Stimulated activated CD4-positive, alpha-beta T cell treated with anti-CD3 and anti-CD28 coated beads, Interleukin-15, amount 100 ng/mL, for 1 hour (primary cell): ENCODE results near the gene FAM171A2.
"Not testable (repeated sequence)": the region's sequence is repeated elsewhere in the genome, so short reads cannot be mapped to it uniquely, and the experiment has no call there.

Experiments
- DNase-seq, 2 donors: peaks; one replicate each; pipeline ENCODE4 v3.0.0-alpha.2; 2020; ENCODE audit warnings: low read depth in 1 of 2, low spot score in 1 of 2

Gene FAM171A2

DNA sequence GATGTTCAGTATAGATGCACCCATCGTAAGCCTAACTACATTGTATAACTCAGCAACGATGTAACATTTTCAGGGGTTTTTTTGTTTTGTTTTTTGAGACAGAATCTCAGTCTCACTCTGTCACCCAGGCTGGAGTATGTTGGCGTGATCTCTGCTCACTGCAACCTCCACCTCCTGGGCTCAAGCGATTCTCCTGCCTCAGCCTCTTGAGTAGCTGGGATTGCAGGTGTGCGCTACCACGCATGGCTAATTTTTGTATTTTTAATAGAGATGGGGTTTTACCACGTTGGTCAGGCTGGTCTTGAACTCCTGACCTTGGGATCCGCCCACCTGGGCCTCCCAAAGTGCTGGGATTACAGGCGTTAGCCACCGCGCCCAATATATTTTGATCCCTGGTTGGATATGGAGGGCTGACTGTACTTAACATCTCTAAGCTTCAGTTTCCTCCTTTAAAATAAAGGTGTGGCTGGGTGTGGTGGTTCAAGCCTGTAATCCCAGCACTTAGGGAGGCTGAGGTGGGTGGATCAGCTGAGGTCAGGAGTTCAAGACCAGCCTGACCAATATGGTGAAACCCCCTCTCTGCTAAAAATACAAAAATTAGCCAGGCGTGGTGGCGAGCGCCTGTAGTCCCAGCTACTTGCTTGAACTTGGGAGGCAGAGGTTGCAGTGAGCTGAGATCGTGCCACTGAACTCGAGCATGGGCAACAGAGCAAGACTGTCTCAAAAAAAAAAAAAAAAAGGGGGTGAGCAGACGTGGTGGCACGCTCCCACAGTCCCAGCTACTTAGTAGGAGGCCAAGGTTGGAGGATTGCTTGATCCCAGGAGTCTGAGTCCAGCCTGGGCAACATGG is 16.2 kb downstream of the FAM171A2 start:
- not testable (repeated sequence) for DNase-seq

DNA sequence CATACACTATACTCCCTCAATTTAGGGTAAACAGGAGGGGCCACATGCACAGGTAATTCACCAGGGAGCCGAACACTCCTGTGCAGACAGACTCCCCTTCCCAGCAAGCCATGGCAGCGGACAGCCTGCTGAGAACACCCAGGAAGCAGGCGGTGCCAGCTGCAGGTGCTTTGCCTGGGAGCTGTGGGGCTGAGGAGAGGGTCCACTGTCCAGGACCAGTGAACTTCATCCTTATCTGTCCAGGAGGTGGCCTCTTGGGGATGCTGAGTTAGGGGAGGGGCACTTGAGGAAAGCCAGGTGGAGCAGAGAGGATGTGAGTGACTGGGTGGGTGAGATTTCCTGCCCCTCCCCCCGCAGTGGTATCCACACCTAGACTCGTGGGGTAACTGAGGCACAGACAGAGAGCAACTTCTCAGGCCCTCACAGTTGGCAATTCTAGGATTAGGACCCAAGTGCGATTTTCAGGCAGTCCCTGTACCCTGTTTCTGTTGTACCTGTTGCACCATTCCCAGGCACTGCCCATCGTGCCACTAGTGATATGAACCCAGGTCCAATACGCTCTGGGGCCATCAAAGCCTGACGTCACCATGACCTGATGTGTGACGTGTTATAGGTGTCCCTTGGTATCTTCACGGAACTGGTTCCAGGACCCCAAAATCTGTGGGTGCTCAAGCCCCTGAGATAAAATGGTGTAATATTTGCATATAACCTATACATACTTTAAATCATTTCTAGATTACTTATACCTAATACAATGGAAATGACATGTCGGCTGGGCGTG is 17.4 kb downstream of the FAM171A2 start:
- DNase-seq, result no peak

DNA sequence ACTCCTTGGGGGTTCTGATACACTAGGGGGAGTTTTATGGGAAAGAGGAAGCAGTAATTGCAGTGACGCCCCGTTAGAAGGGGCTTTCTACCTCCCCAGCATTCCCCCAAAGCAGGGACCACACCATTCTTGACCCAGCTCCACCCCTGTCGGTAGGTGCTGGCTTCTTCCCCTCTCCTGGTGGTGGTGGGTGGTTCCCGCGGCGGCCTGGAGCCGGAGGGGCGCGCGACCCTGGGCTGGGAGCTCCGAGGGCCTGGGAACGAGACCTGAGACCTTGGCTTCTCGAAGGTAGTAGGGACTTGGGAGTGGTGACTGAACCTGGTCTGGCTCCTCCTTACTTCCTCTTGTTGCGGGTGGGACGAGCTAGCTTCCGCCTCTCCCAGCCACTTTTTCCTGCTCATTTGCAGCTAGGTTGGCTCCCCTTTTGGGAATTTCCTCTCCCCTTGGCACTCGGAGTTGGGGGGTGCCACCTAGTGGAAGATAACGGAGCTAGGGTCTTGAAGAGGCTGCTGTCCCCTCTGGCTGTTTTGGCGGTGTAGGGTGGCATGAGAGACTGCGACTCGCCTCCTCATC is 18.1 kb downstream of the FAM171A2 start:
- DNase-seq, result no peak

DNA sequence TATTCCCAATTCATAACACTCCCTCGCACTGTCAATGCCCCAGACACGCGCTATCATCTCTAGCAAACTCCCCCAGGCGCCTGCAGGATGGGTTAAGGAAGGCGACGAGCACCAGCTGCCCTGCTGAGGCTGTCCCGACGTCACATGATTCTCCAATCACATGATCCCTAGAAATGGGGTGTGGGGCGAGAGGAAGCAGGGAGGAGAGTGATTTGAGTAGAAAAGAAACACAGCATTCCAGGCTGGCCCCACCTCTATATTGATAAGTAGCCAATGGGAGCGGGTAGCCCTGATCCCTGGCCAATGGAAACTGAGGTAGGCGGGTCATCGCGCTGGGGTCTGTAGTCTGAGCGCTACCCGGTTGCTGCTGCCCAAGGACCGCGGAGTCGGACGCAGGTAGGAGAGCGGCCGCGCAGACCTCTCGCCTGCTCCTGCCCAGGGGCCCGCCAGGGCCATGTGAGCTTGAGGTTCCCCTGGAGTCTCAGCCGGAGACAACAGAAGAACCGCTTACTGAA is 18.7 kb downstream of the FAM171A2 start, which contains the start of gene GRN:
TSS of gene GRN (plus strand) at position 364 of the 515 bp plus-strand sequence. CDS start 3,863 bp downstream, outside the sequence.
- peak; percentile 65 to 66 for DNase-seq

DNA sequence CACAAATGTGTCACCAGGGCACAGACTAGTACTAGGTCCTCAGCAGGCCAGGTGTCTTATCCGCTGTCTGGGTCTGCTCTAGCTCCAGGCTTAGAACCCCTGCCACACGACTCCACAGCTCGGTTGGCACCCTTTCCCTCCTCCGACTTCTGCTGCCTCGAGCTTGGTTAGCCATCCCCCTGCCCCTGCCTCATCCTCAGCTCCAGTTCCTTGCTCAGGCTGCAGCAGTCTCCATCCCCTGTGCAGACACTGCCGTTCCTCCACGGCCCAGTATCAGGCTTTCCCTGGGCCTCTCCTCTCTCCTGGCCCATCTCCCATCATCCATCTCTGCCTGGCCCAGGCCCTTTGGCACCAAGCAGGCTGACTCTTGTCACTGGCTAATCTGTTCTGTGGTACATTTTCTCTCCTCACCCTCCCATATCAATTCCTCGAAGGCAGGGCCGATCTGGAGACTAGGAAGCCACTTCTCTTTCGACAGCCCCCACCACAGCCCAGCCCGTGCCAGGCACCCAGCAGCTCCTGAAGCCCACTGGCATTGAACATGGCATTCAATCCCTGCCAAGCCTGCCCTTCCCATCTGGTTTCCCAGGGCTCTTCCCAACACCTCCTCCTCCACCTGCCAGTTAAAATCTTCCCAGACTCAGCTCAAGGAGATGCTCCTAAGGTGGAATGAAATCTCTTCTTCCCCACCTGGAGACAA is 20.0 kb downstream of the FAM171A2 start:
- no peak for DNase-seq

DNA sequence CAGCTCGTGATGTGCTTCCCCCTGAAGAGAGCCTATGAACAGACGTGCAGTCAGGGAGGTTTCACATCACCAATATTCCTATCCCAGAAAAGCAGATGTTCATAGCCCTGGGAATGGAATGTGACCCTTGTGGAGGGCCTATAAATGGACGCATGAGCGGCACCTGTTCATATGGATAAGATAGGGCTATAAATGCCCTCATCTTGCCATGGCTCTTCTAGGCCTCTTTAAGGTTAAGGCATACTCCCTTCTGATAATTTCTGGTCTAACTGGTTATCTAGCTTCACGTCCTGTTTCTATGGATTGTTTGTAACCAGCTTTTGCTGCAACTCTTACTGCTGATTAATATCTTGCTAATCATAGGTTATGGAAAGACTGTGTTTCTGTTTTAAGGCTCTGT is 23.1 kb downstream of the FAM171A2 start:
- not testable (repeated sequence) for DNase-seq

DNA sequence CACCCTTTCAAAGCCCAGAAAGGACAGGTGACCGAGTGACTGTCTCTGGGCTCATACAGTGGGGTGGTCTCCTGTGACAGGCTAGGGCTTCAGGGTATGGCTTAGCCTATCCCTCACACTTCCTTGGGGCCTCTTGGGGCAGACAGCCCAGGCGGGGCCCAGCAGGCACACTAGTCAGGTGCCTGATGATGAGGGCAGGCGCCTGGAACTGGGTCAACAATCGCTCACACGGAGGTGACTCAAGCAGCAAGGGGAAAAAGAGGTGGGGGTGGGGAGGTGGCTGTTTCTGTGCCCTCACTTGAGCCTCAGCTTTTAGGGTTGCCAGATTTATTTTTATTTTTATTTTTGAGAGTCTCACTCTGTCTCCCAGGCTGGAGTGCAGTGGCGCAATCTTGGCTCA is 25.0 kb downstream of the FAM171A2 start:
- no peak for DNase-seq

DNA sequence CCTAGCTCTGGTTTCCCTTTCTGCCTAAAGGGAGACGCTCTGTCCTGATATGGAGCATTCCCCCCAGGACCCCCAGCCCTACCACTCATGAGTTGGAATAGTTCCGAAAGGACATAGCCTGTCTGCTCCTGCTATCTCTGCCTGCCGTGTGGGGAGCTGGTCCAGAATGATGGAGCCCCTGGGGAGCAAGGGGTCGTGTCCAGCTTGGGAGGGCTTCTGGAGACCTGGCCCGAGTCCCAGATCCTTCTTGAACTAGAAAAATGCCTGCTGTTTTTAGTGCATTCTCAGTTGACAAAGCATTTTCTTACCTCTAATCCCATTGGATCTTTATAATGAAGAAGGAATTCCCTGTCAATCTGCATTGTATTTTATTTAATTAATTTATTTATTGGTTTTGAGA is 27.7 kb downstream of the FAM171A2 start:
- no peak for DNase-seq

DNA sequence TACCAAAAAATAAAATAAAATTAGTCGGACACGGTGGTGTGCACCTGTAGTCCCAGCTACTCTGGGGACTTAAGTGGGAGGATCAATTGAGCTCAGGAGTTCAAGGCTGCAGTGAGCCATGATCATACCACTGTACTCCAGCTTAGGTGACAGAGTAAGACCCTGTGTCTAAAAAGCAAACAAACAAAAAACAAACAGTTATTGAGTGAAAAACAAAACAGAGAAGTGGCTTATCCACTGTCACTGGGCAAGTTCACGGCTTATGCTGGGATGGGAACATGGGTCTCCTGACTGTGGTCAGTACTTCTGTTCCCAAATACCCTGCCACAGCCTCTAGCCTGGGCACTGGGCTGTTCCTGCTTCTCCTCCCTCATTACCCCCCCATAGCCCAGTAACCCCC is 28.1 kb downstream of the FAM171A2 start:
- no peak for DNase-seq

DNA sequence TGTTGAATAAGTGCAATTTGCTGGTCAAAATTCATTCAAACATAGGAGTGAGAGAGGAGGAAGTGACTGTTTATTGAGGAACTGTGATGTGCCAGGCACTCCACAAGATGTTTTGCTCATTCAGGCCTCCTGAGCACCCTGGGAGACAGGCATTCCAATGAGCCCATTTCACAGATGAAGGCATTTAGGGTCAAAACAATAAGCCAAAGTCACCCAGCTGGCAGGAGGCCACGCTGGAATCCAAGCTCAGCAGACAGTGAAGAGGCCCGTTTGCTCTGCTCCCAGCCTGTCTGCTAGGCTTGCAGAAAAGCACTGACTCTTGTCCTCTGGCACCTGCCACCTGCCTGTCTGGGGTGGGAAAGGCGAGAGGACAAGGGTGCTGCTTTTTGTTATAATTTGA is 28.9 kb downstream of the FAM171A2 start:
- no peak for DNase-seq

DNA sequence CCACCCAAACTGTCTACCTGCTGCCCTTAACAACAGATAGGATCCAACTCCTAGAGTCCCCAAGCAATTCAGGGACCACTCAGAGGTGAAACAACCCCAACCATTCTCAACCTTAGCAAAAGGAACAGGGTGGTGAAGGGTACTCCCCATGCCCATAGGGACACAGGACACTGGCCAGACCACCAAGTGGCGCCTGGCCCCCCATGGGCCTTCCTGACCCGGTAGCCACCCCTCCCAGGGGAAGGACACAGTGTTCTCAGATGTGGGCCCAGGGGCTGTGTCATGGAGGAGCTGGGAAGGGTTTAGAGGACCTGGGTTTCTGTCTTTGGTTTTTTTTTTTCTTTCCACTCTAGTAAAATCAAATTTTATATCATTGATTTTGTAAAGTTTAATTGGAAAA is 29.3 kb downstream of the FAM171A2 start:
- no peak for DNase-seq

DNA sequence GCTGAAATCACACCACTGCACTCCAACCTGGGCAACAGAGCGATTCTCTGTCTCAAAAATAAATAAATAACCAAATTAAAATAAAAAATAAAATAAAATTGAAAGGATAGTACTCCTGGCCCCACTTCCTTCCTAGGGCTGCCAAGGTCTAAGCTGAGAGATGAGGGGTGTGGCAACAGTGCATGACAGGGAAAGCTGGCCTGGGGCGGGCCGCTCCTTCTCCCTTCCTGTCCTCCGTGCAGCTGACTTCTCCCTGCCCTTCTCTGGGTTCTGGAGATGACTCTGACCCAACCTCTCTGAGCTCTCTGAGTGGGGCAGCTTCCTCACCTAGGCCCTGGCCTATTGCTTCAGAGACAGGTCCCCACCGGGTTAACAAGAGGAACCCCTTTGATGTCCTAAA is 30.3 kb downstream of the FAM171A2 start:
- DNase-seq, result no peak

DNA sequence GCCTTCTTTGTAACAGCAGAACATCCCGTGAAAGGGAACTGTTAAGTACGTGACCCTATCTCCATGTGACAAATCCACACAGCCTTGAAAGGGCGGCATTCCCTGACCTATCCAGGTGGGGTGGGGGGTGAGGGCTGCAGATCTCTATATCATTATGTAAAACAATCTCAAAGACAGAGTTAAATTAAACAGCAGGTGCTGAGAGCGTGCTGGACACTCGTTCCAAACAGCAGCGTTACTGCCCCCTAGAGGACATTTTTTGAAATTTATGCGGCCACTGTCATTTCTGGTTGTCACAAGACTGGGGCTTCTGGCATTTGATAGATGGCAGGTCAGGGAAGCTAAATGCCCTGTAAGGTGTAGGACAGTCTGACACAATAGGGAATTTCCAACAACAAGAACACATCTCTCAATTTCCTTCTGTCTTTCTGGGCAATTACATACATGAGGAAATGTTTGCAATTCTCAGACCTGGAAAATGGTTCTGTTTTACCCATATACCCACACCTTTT is 32.3 kb downstream of the FAM171A2 start:
- DNase-seq, result peak in 1 of 2 donors; percentile 40

DNA sequence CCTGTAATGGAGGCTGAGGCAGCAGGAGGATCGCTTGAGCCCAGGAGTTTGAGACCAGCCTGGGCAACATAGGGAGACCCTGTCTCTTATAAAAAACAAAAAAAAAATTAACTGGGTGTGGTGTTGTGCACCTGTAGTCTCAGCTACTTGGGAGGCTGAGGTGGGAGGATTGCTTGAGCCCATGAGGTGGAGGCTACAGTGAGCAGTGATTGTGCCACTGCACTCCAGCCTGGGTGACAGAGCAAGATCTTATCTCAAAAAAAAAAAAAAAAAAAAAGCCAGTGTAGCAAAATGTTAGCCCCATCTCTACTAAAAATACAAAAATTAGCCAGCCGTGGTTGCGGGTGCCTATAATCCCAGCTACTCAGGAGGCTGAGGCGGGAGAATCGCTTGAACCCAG is 33.4 kb downstream of the FAM171A2 start:
- not testable (repeated sequence) for DNase-seq

DNA sequence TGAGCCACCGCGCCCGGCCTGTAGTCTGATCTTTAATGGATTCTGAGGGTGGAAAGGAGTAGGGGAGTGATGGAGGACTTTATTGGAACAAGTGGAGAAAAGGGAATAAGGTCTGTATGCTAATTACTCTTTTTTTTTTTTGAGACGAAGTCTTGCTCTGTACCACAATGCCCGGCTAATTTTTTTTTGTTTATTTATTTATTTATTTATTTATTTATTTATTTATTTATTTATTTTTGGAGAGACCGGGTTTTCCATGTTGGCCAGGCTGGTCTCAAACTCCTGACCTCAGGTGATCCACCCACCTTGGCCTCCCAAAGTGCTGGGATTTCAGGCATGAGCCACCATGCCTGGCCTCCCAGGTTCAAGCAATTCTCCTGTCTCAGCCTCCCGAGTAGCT is 34.1 kb downstream of the FAM171A2 start:
- DNase-seq, result not testable (repeated sequence)

DNA sequence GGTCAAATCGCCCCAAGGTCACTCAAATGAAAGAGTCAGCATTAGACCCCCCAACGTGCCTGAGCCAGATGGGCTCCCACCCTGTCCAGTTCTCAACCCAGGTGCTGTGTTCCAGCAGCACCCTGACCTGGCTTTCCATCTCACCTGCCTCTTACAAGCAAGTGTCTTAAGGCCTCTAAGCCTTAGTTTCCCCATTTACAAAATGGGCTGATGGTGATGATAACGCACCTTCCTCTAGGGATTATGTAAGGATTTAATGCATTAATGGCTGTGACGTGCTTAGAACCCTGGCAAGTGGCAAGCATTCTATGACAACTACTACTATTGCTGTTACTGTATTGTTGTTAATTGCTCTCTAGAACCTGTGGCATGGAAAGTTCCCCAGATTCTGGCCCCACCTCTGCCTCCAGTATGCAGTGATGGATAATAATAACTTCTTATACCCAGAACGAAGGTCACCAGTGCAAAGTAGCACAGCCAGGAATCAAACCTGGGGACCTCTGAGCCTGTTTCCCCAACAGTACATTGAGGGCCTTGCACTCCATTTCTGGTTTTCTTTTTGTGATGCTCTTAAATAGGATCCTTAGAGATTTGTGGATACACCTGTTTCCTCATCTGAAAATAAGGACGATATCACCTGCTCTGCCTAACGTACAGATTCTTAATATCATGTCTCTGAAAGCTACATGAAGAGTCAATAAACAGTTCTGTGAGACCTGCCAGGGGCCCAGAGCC is 35.8 kb downstream of the FAM171A2 start:
- no peak for DNase-seq

DNA sequence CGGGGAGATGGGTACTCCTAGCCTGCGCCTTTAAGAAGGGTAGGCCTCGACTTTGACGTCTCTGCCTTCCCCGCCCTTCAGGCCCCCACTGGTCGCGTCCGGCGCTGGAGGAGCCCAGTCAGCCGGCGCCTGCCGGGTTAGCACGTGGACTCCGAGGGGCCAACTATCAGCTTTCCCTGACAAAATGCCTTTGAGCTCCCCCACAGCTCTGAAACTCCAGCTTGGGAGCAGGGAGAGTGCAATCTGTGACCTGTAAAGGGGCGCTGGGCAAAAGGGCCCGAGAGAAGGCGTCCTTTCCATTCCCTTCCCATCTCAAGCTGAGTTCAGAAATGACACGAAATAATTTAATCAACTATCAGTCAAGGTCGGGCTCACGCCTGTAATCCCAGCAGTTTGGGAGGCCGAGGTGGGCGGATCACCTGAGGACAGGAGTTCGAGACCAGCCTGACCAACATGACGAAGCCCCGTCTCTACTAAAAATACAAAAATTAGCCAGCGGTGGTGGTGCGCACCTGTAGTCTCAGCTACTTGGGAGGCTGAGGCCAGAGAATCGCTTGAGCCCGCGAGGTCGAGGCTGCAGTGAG is 36.7 kb downstream of the FAM171A2 start:
- DNase-seq, result peak; percentile 82 to 88

DNA sequence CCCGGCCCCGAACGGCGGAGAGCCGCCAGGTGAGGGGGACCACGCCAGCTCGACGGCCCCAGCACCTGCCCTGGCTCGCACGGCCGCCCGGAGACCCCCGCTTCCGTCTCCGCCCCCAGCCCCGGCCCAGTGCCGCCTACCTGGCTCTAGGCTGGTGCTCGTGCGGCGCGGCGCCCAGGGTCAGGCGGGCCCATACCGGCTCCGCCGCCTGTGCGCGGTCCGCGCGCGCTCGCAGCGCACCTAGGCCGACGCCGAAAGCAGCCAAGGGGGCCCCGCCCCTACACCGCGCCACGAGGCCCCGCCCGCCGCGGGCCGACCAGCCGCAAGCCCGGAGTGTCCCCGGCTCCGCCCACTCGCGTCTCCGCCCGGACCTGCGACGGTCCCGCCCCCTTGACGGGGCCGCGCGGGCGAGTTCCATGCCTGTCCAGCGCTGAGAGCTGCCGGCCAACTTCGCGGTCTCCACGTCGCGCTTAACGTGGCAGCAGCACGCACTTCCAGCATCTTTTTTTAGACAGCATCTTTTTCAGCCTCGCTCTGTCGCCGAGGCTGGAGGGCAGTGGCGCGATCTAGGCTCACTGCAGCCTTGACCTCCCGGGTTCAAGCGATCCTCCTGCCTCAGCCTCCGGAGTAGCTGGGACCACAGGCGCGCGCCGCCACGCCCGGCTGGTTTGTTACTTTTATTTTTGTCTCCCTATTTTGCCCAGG is 38.9 kb downstream of the FAM171A2 start, which contains the start of gene SLC25A39:
TSS of gene SLC25A39 (minus strand) at position 253 of the 705 bp plus-strand sequence. CDS start 1,261 bp downstream, outside the sequence.
- peak; percentile 95 for DNase-seq

DNA sequence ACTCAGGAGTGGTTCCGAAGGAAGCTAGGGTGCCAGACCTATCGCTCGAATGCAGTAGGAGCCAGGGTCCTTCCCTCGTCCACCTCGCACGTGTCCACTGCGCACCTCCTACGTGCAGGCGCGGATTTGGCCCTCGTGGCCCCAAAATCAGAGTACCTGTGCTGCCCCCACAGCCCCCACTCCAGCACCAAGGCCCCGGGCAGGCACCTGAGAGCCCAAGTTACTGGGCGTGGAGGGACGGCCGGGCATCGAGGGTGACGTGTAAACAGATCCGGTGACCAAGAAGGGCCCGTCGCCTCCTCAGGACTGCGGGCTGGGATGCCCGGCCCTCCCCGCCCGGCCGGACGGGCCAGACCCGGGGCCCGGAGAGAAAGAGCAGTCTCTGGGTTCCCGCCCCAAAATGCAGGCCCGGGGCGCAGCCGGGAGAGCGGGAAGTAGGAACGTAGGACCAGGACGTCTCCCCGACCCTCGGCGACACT is 39.5 kb downstream of the FAM171A2 start:
- DNase-seq, result no peak
